ENCODE measurements around the gene CMYA5. TPM values are rescaled to one million over a fixed set of nuclear protein-coding genes. Genes with fewer than 3 reads are reported as not detected.

Gene CMYA5
- total RNA-seq, 1 donor from 2014 or later, result 2.0 TPM

- DNase-seq (no peak), ATAC-seq (no peak)
- no peaks in the 10 kb centered on the region for H3K27me3 ChIP-seq (ENCODE audit: low read depth)
- H3K9me3 ChIP-seq, result no peaks in the 10 kb centered on the region
- H3K36me3 ChIP-seq, result no peaks in the 10 kb centered on the region
- H3K4me1 ChIP-seq, result no peaks in the 10 kb centered on the region
- H3K4me3 ChIP-seq, result no peak overlapping the region
- intact Hi-C loops (cut with DNase I), result no loop called here
- TF ChIP-seq CTCF (IDR thresholded peaks at IDR 0.05), result no peak
- no peak overlapping the region for H3K27ac ChIP-seq
These were observed 103.7 kb downstream of the CMYA5 start for GRCh38 chr5:79793304-79793703.

GRCh38 chr5:79793722-79794121 lies 104.1 kb downstream of the CMYA5 start:
- DNase-seq (no peak), ATAC-seq (no peak)
- Histone ChIP-seq H3K27ac (no peak overlapping the region), H3K4me1 (no peaks in the 10 kb centered on the region), H3K27me3 (ENCODE audit: low read depth) (no peaks in the 10 kb centered on the region), H3K36me3 (no peaks in the 10 kb centered on the region), H3K4me3 (no peak overlapping the region), H3K9me3 (no peaks in the 10 kb centered on the region)
- intact Hi-C loops (cut with DNase I), result no loop called here
- TF ChIP-seq CTCF (IDR thresholded peaks at IDR 0.05), result no peak

GRCh38 chr5:79794347-79794746 lies 104.7 kb downstream of the CMYA5 start:
- Histone ChIP-seq H3K27me3 (ENCODE audit: low read depth) (no peaks in the 10 kb centered on the region), H3K27ac (no peak overlapping the region), H3K4me3 (no peak overlapping the region), H3K9me3 (no peaks in the 10 kb centered on the region), H3K36me3 (no peaks in the 10 kb centered on the region), H3K4me1 (no peaks in the 10 kb centered on the region)
- no peak for TF ChIP-seq CTCF (IDR thresholded peaks at IDR 0.05)
- ATAC-seq, result no peak
- DNase-seq, result no peak
- intact Hi-C loops (cut with DNase I), result no loop called here

- intact Hi-C loops (cut with DNase I), result no loop called here
- Histone ChIP-seq H3K4me1 (peaks cover 2% of the 10 kb centered on the region), H3K27me3 (ENCODE audit: low read depth) (no peaks in the 10 kb centered on the region), H3K4me3 (no peak overlapping the region), H3K9me3 (no peaks in the 10 kb centered on the region), H3K27ac (no peak overlapping the region), H3K36me3 (no peaks in the 10 kb centered on the region)
- DNase-seq, result no peak
- ATAC-seq, result no peak
- TF ChIP-seq CTCF (IDR thresholded peaks at IDR 0.05), result no peak
These were observed 106.2 kb downstream of the CMYA5 start for GRCh38 chr5:79795764-79796398.

- Histone ChIP-seq H3K4me1 (peaks cover 17% of the 10 kb centered on the region), H3K36me3 (no peaks in the 10 kb centered on the region), H3K4me3 (no peak overlapping the region), H3K27ac (no peak overlapping the region), H3K9me3 (no peaks in the 10 kb centered on the region), H3K27me3 (ENCODE audit: low read depth) (no peaks in the 10 kb centered on the region)
- no peak for TF ChIP-seq CTCF (IDR thresholded peaks at IDR 0.05)
- intact Hi-C loops (cut with DNase I), result no loop called here
- DNase-seq (no peak), ATAC-seq (no peak)
These were observed 109.4 kb downstream of the CMYA5 start for GRCh38 chr5:79798893-79799590.
